Fibroblast of skin of right biceps (primary cell): ENCODE data around the gene RBM33.

Source experiments
- DNase-seq: peaks from one replicate; pipeline ENCODE4 v3.0.0-alpha.2; 2013

RBM33 gene

GRCh38 chr7:155624412-155624811 is 20.0 kb upstream of the RBM33 start:
- no peak for DNase-seq

GRCh38 chr7:155625557-155625956 is 18.9 kb upstream of the RBM33 start:
- DNase-seq: no peak

GRCh38 chr7:155629171-155629570 is 15.3 kb upstream of the RBM33 start:
- DNase-seq: no peak

GRCh38 chr7:155631155-155631554 is 13.3 kb upstream of the RBM33 start:
- DNase-seq: no peak

- no peak for DNase-seq
Measured at GRCh38 chr7:155635817-155636216, 8.6 kb upstream of the RBM33 start.

GRCh38 chr7:155637155-155637554 is 7.3 kb upstream of the RBM33 start:
- no peak for DNase-seq

- DNase-seq: no peak
Measured at GRCh38 chr7:155638366-155638765, 6.1 kb upstream of the RBM33 start.

GRCh38 chr7:155639958-155640520 is 4.4 kb upstream of the RBM33 start:
- no peak for DNase-seq

GRCh38 chr7:155640629-155641028 is 3.8 kb upstream of the RBM33 start:
- DNase-seq: no peak

- no peak for DNase-seq
Measured at GRCh38 chr7:155643804-155644177, 670 bp upstream of the RBM33 start.

- DNase-seq: peak; percentile 48
Measured at GRCh38 chr7:155644971-155645509, 579 bp downstream of the RBM33 start.

- DNase-seq: no peak
Measured at GRCh38 chr7:155645662-155646061, 1.2 kb downstream of the RBM33 start.

- DNase-seq: no peak
Measured at GRCh38 chr7:155646669-155647068, 2.2 kb downstream of the RBM33 start.

GRCh38 chr7:155647302-155647701 is 2.8 kb downstream of the RBM33 start:
- no peak for DNase-seq

GRCh38 chr7:155647734-155648133 is 3.3 kb downstream of the RBM33 start:
- DNase-seq: no peak

GRCh38 chr7:155648752-155649339 is 4.4 kb downstream of the RBM33 start:
- no peak for DNase-seq

GRCh38 chr7:155649588-155649987 is 5.1 kb downstream of the RBM33 start:
- no peak for DNase-seq

- DNase-seq: no peak
Measured at GRCh38 chr7:155652156-155653114, 8.0 kb downstream of the RBM33 start.

GRCh38 chr7:155653803-155654202 is 9.3 kb downstream of the RBM33 start:
- DNase-seq: no peak

GRCh38 chr7:155656891-155657290 is 12.4 kb downstream of the RBM33 start:
- DNase-seq: no peak

GRCh38 chr7:155660059-155660757 is 15.7 kb downstream of the RBM33 start:
- DNase-seq: no peak

GRCh38 chr7:155660758-155661093 is 16.3 kb downstream of the RBM33 start:
- no peak for DNase-seq

GRCh38 chr7:155662343-155663043 is 18.0 kb downstream of the RBM33 start:
- DNase-seq: no peak
